ENCODE measurements around the gene RETN. TPM values are rescaled to one million over a fixed set of nuclear protein-coding genes. Genes with fewer than 3 reads are reported as not detected.

The RETN gene
- total RNA-seq, 2 donors from 2014 or later = not detected

DNA sequence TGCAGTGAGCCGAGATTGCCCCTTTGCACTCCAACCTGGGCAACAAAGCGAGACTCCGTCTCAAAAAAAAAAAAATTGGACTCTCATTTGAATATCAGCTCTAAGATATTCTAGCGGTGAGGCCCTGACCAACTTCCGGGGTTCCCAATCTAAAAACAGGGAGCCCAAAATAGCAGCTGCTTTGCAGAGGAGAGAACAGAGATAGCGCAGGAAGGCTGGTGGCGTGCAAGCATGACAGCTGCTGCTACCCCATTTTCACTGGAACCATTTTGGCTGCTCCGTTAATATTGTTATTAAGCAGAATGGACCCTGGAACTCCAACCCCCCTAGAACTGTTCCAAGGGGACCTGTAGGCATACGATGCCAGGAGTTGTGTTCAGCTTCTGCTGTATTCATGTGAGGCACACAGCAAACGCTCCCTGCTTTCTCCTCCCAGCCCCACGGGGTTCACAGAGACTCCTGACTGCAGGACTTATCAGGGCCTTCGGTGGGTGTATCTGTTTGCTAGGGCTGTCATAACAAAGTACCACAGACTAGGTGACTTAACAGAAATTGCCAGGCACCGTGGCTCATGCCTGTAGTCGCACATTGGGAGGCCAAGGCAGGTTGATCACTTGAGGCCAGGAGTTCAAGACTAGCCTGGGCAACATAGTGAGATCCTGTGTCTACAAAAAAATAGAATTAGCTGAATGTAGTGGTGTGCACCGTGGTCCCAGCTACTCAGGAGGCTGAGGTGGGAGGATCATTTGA lies 20.4 kb upstream of the RETN start:
- H3K9me3 ChIP-seq = no peaks in the 10 kb centered on the region
- no peaks in the 10 kb centered on the region for H3K36me3 ChIP-seq
- H3K4me1 ChIP-seq (ENCODE audit: control insufficient read depth in 1 of 2, low read depth in 2 of 2) = peaks cover 0 to 5% of the 10 kb centered on the region in 2 donors
- ATAC-seq (ENCODE audit: insufficient number of reproducible peaks, low FRiP score, low read depth) (no peak), DNase-seq (ENCODE audit: low spot score) (no peak)
- TF ChIP-seq, protein P1, sequence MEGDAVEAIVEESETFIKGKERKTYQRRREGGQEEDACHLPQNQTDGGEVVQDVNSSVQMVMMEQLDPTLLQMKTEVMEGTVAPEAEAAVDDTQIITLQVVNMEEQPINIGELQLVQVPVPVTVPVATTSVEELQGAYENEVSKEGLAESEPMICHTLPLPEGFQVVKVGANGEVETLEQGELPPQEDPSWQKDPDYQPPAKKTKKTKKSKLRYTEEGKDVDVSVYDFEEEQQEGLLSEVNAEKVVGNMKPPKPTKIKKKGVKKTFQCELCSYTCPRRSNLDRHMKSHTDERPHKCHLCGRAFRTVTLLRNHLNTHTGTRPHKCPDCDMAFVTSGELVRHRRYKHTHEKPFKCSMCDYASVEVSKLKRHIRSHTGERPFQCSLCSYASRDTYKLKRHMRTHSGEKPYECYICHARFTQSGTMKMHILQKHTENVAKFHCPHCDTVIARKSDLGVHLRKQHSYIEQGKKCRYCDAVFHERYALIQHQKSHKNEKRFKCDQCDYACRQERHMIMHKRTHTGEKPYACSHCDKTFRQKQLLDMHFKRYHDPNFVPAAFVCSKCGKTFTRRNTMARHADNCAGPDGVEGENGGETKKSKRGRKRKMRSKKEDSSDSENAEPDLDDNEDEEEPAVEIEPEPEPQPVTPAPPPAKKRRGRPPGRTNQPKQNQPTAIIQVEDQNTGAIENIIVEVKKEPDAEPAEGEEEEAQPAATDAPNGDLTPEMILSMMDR (IDR thresholded peaks at IDR 0.05) = no peak
- H3K4me3 ChIP-seq = no peak overlapping the region
- no peak overlapping the region for H3K27ac ChIP-seq
- H3K27me3 ChIP-seq (replicated peaks; ENCODE audit: insufficient read depth) = no peaks in the 10 kb centered on the region

DNA sequence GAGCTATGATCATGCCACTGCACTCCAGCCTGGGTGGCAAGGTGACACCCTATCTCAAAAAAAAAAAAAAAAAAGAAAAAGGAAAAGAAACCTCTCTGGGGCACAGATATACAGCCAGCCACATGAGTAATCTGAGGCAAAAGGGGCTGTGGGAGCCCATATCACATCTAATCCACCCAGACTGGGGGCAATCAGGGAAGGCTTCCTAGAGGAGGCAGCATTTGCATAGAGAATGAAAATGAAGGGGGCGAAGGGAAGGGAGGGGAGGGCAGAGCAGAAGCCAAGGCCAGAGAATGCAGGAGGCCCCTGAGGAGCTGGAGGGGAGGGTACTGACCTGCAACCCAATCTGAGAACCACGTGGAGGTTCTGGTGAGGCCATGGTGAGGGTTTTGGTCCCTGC lies 18.7 kb upstream of the RETN start:
- Histone ChIP-seq H3K4me3 (no peak overlapping the region), H3K27me3 (replicated peaks; ENCODE audit: insufficient read depth) (no peaks in the 10 kb centered on the region), H3K4me1 (ENCODE audit: control insufficient read depth in 1 of 2, low read depth in 2 of 2) (peaks cover 0 to 5% of the 10 kb centered on the region in 2 donors), H3K9me3 (no peaks in the 10 kb centered on the region), H3K27ac (no peak overlapping the region), H3K36me3 (no peaks in the 10 kb centered on the region)
- ATAC-seq (ENCODE audit: insufficient number of reproducible peaks, low FRiP score, low read depth) (no peak), DNase-seq (ENCODE audit: low spot score) (no peak)
- TF ChIP-seq, protein P1 (IDR thresholded peaks at IDR 0.05) = no peak

DNA sequence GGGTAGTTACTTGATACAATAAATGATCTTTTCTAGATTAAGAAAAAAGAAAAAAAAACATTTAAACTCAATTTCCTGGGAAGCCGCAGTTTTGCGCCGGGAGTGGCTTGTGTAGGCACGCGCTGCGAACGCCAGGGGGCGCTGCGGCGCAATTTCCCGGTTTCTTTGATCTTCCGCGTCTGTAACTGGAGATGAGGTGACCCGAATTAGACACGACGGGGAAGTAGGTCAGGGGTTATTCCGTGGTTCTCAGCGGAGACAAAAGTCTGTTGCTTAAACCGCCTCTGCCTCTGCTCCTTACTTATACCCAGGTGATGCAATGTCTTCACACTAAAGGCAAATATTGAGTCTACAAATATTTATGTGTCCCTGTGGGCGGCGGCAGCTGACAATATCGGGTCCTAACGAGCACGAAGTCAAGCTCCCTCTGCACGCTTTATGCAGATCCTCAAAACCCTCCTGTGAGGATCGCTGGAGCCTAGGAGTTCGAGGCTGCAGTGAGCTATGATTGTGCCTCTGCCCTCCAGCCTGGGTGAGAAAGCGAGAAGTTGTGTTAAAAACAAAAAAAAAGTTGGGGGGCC lies 16.7 kb upstream of the RETN start:
- Histone ChIP-seq H3K4me1 (ENCODE audit: control insufficient read depth in 1 of 2, low read depth in 2 of 2) (peaks cover 0 to 5% of the 10 kb centered on the region in 2 donors), H3K36me3 (no peaks in the 10 kb centered on the region), H3K27me3 (replicated peaks; ENCODE audit: insufficient read depth) (no peaks in the 10 kb centered on the region), H3K4me3 (peak overlapping the region; percentile 49), H3K9me3 (no peaks in the 10 kb centered on the region), H3K27ac (no peak overlapping the region)
- no peak for DNase-seq (ENCODE audit: low spot score)
- TF ChIP-seq, protein P1 (IDR thresholded peaks at IDR 0.05) = peak; percentile 94
- ATAC-seq (ENCODE audit: insufficient number of reproducible peaks, low FRiP score, low read depth) = no peak

DNA sequence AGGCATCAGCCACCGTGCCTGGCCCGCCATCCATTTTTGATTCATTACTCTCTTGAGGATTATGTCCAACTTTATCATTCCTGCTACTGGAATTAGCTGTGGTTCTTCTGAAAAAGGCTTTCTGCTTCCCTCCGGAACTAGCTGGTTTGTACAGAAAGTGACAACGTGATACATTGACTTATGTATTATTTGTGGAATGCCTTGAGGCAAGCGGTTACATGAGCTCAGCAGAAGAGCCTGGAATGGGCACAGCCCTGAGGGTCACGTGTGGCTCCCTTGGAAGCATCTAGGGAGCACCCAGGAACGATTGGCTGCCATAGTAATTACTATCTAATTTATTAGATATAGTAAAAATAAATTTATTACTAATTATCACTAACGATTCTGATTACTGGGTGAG lies 14.4 kb upstream of the RETN start:
- Histone ChIP-seq H3K9me3 (no peaks in the 10 kb centered on the region), H3K4me3 (no peak overlapping the region), H3K36me3 (no peaks in the 10 kb centered on the region), H3K4me1 (ENCODE audit: control insufficient read depth in 1 of 2, low read depth in 2 of 2) (peaks cover 0 to 5% of the 10 kb centered on the region in 2 donors), H3K27ac (no peak overlapping the region), H3K27me3 (replicated peaks; ENCODE audit: insufficient read depth) (no peaks in the 10 kb centered on the region)
- TF ChIP-seq, protein P1 (IDR thresholded peaks at IDR 0.05) = no peak
- DNase-seq (ENCODE audit: low spot score) (no peak), ATAC-seq (ENCODE audit: insufficient number of reproducible peaks, low FRiP score, low read depth) (no peak)

DNA sequence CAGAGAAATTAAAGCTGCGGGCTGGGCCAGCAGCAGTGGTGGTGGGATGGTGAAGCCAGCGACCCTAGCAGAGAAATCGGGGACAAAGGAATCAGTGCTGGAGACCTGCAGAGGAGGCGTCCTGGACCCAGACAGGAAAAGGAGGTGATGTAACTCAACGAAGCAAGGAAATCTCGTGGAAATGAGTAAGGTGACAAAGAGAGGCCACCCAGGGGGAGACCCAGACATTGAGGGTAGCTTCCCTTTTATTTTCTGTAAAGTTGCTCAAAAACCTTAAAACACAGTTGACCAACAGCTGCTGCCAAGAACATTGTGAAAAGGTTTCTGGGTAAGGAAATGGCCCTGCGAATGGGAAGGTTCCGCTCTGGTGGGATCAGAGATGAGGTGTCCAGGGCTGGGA lies 13.3 kb upstream of the RETN start:
- no peaks in the 10 kb centered on the region for H3K36me3 ChIP-seq
- no peak overlapping the region for H3K27ac ChIP-seq
- peaks cover 0 to 5% of the 10 kb centered on the region in 2 donors for H3K4me1 ChIP-seq (ENCODE audit: control insufficient read depth in 1 of 2, low read depth in 2 of 2)
- TF ChIP-seq, protein P1 (IDR thresholded peaks at IDR 0.05) = no peak
- H3K27me3 ChIP-seq (replicated peaks; ENCODE audit: insufficient read depth) = no peaks in the 10 kb centered on the region
- H3K4me3 ChIP-seq = no peak overlapping the region
- DNase-seq (ENCODE audit: low spot score) (no peak), ATAC-seq (ENCODE audit: insufficient number of reproducible peaks, low FRiP score, low read depth) (no peak)
- H3K9me3 ChIP-seq = no peaks in the 10 kb centered on the region
